Measurements from ENCODE around the gene PFKFB4. TPM values are rescaled to one million over a fixed set of nuclear protein-coding genes. Genes with fewer than 3 reads are reported as not detected.

The PFKFB4 gene
- total and polyA plus RNA-seq, 8 donors = 6.5 to 18.8 (median 7.9) TPM

DNA sequence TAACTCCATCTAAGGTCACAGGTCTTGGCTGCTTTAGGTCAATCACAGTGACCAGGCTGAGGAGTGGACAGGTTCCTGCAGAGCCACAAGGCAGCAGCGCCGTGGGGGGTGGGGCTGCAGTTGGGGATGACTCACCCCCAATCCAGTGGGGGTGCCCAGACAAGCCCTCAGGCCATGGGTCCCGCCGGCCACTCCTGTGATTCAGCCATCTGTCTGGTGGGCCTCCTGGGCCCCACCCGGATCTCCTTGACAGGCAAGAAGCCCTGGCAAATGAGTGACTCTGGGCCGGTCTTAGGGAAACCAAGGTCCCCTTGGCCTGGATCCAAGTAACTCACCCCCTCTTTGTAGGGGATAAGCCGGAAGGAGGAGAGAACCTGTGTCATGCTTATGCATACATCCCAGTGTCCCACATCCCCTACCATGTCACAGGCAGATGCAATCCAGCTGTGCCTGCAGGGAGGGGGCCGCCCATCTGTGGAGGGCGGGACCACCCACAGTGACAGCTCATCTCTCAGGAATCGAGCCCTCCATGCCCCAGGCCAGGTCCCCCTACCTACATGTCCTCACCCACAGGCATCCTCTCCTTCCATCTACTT lies 39.0 kb upstream of the PFKFB4 start:
- Histone ChIP-seq H3K4me1 (peaks cover 4 to 22% of the 10 kb centered on the region in 2 donors), H3K9me3 (no peaks in the 10 kb centered on the region), H3K27ac (no peak overlapping the region), H3K4me3 (no peak overlapping the region), H3K36me3 (peaks cover 0 to 40% of the 10 kb centered on the region in 2 donors), H3K27me3 (peaks cover 7 to 45% of the 10 kb centered on the region in 2 donors)
- DNase-seq = peak in 3 of 4 donors; percentile 16 to 89 (median 51)
- peak; percentile 38 for ATAC-seq
- intact Hi-C loops (cut with DNase I) = no loop called here
- TF ChIP-seq, protein P1, sequence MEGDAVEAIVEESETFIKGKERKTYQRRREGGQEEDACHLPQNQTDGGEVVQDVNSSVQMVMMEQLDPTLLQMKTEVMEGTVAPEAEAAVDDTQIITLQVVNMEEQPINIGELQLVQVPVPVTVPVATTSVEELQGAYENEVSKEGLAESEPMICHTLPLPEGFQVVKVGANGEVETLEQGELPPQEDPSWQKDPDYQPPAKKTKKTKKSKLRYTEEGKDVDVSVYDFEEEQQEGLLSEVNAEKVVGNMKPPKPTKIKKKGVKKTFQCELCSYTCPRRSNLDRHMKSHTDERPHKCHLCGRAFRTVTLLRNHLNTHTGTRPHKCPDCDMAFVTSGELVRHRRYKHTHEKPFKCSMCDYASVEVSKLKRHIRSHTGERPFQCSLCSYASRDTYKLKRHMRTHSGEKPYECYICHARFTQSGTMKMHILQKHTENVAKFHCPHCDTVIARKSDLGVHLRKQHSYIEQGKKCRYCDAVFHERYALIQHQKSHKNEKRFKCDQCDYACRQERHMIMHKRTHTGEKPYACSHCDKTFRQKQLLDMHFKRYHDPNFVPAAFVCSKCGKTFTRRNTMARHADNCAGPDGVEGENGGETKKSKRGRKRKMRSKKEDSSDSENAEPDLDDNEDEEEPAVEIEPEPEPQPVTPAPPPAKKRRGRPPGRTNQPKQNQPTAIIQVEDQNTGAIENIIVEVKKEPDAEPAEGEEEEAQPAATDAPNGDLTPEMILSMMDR (IDR thresholded peaks at IDR 0.05) = no peak

DNA sequence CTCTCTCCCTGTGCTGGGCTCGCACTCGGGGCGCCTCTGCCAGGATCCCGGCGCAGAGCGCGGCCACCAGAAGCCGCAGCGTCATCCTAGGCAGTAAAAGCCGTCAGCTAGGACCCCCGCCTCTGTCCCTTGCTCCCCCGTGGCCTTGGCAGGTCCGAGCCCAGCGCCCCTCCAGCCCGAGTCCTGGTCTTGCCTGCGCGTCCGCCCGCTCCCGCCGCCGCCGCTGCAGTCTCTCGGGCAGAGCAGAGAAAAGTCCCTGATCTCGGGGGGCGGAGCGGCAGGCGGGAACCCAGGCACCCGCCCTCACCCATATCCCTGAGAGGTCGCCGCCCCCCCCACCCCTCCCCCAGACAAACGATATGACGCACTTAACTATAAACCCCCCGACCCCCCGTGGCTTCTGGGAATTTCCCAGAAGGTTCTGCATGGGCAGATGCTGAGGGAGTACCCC lies 38.5 kb upstream of the PFKFB4 start, which contains the start of gene COL7A1:
COL7A1 (minus strand) TSS at position 255 of the 451 bp plus-strand sequence; CDS start at position 85, 170 bp downstream.
- TF ChIP-seq, protein P1 (IDR thresholded peaks at IDR 0.05) = no peak

DNA sequence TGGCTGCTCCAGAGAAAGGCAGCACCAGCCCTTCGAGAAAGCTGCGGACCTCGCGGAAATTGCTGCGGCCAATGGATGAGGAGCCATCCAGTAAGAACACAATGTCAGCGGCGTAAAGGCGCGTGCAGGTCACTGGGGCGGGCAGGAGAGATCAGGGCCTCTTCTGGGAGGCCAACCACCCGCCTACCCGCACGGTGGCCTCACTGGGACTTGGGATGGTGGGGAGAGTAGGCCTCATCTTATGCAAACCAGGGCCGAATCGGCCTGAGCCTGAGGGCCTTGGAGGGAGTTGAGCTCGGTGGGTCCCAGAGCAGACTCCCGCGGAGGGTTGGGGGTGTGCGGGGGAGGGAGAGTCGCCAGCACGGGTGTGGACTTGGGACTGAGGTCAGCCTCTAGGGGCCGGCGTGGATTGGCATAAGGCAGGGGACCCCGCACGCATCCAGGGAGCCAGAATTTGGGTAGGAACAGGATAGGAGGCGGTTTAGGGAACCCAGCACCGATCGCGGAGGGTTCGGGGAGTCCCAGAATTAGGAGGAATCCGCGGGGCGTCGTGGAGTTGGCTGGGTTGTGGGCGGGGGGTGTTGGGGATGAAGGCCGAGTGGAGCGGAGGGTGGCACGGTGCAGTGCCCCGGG lies 37.9 kb upstream of the PFKFB4 start:
- peaks cover 7 to 55% of the 10 kb centered on the region in 2 donors for H3K27me3 ChIP-seq
- H3K4me1 ChIP-seq = peaks cover 4 to 22% of the 10 kb centered on the region in 2 donors
- H3K27ac ChIP-seq = no peak overlapping the region
- TF ChIP-seq, protein P1 (IDR thresholded peaks at IDR 0.05) = no peak
- no peaks in the 10 kb centered on the region for H3K9me3 ChIP-seq
- intact Hi-C loops (cut with DNase I) = no loop called here
- DNase-seq (peak in 2 of 4 donors; percentile 10 to 75), ATAC-seq (no peak)
- peak overlapping the region in 1 of 2 donors; percentile 15 for H3K4me3 ChIP-seq
- peaks cover 0 to 29% of the 10 kb centered on the region in 2 donors for H3K36me3 ChIP-seq

More for the DNA sequence above, 38.5 kb upstream of the PFKFB4 start, which contains the start of gene COL7A1:
- H3K36me3 ChIP-seq = peaks cover 0 to 34% of the 10 kb centered on the region in 2 donors
- DNase-seq = peak in 2 of 4 donors; percentile 19 to 74
- intact Hi-C loops (cut with DNase I) = no loop called here
- ATAC-seq = peak; percentile 10
- no peaks in the 10 kb centered on the region for H3K9me3 ChIP-seq
- peaks cover 7 to 49% of the 10 kb centered on the region in 2 donors for H3K27me3 ChIP-seq
- H3K4me1 ChIP-seq = peaks cover 4 to 22% of the 10 kb centered on the region in 2 donors
- peak within 1 kb of the TSS in 1 of 2 donors; percentile 15 for H3K4me3 ChIP-seq
- H3K27ac ChIP-seq = no peak within 1 kb of the TSS

DNA sequence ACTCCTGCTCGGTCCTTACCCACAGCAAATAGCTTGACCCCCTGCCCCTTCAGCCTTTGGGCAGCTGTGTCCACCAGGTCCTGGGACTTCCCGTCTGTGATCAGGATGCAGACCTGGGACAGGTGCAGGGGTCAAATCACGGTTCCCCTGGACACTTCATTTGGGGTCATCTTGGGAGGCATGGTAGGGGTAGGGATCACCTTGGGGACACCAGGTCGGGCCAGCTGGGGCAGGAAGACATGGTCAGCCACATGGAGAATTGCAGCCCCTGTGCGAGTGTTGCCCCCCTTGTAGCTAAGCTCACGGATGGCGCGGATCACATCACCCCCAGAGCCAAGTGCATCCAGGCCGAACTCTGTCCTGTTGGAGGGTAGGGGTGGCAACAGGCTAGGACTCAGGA lies 36.7 kb upstream of the PFKFB4 start:
- TF ChIP-seq, protein P1 (IDR thresholded peaks at IDR 0.05) = no peak
- Histone ChIP-seq H3K4me3 (no peak overlapping the region), H3K36me3 (peaks cover 0 to 17% of the 10 kb centered on the region in 2 donors), H3K9me3 (no peaks in the 10 kb centered on the region), H3K4me1 (peaks cover 4 to 18% of the 10 kb centered on the region in 2 donors), H3K27ac (no peak overlapping the region), H3K27me3 (peaks cover 7 to 67% of the 10 kb centered on the region in 2 donors)
- intact Hi-C loops (cut with DNase I) = no loop called here
- ATAC-seq = no peak
- DNase-seq = peak in 1 of 4 donors; percentile 65

DNA sequence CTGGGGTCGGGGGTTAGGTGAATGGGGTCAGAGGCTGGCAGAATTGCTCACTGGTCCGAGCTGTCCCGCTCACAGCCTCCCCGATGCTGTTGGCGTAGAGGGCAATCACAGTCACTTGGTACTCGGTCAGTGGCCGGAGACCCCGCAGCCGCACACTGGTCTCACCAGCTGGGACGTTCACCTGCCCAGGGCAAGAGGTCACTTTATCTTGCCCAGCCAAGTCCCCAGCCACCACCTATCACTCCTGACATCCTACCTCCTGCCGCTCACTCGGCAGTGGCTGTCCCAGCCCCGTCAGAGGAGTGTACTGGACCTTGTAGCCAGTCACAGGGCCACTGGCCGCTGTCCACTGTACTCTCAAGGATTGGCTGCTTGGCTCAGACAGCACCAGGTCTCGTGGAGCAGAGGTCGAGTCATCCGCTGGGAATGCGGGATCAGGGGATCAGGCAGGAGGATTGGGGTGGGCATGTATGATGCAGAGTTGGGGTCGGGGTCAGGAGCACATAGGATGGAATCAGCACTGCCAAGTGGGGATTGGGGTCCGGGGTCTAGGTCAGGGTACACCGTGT lies 36.0 kb upstream of the PFKFB4 start:
- Histone ChIP-seq H3K36me3 (peaks cover 0 to 9% of the 10 kb centered on the region in 2 donors), H3K4me3 (no peak overlapping the region), H3K9me3 (no peaks in the 10 kb centered on the region), H3K27me3 (peaks cover 7 to 74% of the 10 kb centered on the region in 2 donors), H3K27ac (no peak overlapping the region), H3K4me1 (peaks cover 4 to 18% of the 10 kb centered on the region in 2 donors)
- DNase-seq = peak in 1 of 4 donors; percentile 68
- intact Hi-C loops (cut with DNase I) = no loop called here
- ATAC-seq = no peak
- TF ChIP-seq, protein P1 (IDR thresholded peaks at IDR 0.05) = no peak
